Muscle layer of colon (tissue), 2 donors: ENCODE measurements around the gene SMTN.
A peak's percentile ranks its signal among the peaks of the same experiment; 100 is the strongest.
"Not testable (repeated sequence)": the region's sequence is repeated elsewhere in the genome, so short reads cannot be mapped to it uniquely, and the experiment has no call there.

Source experiments
- H3K27ac ChIP-seq: one replicate; pipeline ENCODE4 v1.7.0; 2013; ENCODE audit warnings: low read depth, mild to moderate bottlenecking, low read length, moderate library complexity
- H3K27me3 ChIP-seq, 2 donors: one replicate each; pipeline ENCODE4 v1.7.0; 2013; ENCODE audit warnings: low read length in 2 of 2, mild to moderate bottlenecking in 2 of 2; ENCODE audit not compliant: insufficient read depth in 2 of 2, control insufficient read depth in 1 of 2
- H3K36me3 ChIP-seq: one replicate; pipeline ENCODE4 v1.7.0; 2013; ENCODE audit warnings: mild to moderate bottlenecking, low read length; ENCODE audit not compliant: insufficient read depth
- H3K4me1 ChIP-seq: one replicate; pipeline ENCODE4 v1.7.0; 2013; ENCODE audit warnings: mild to moderate bottlenecking, low read length; ENCODE audit not compliant: insufficient read depth
- H3K4me3 ChIP-seq, 2 donors: one replicate each; pipeline ENCODE4 v1.7.0; 2013; ENCODE audit warnings: low read length in 2 of 2, low read depth in 1 of 2, mild to moderate bottlenecking in 1 of 2, moderate library complexity in 1 of 2
- H3K9ac ChIP-seq: one replicate; pipeline ENCODE4 v1.7.0; 2013; ENCODE audit warnings: low read length
- H3K9me3 ChIP-seq: one replicate; pipeline ENCODE4 v1.7.0; 2013; ENCODE audit warnings: mild to moderate bottlenecking, low read length
- donor health status: abdominal sarcoma.
- donor health status: Adenocarcinoma of cecum.

The SMTN gene

DNA sequence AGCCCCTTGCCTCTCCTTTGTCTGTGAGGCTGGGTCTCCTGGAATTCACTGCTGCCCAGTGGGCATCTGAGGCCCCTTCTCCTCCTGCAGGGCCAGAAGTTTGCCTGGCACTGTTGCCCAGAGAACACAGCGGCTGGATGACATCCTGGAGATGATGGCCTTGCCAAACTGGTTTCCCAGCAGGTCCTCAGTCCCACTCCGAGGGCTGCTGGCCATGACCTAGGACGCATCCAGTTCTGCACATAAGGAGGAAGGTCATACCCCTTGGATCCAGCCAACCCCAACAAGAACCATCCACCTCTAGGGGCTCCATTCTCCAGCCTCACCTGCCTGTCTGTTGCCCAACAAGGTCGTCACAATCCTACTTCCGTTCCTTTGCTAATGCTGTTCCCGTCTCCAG, 3.4 kb upstream of the SMTN start:
- Histone ChIP-seq H3K4me3 (no peak overlapping the region), H3K9me3 (no peaks in the 10 kb centered on the region), H3K27me3 (no peaks in the 10 kb centered on the region), H3K9ac (no peak overlapping the region), H3K27ac (no peak overlapping the region), H3K36me3 (no peaks in the 10 kb centered on the region), H3K4me1 (peaks cover 13% of the 10 kb centered on the region)

DNA sequence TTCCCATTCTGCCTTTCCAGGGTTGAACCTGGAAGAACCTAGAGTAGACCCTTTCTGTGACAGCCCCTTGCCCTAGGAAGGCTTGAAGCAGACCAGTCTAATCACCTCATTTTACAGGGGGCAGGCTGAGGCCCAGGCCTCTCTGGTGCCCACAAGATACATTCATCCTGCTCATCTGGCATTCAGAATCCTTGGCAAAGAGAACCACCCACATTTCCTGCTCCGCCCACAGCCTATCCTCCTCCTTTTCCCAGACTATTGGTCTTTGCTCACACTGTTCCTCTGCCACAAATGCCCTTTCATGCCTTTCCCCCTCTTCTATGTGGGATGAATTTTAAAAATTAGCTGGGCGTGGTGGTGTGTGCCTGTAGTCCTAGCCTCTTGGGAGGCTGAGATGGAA, 2.7 kb upstream of the SMTN start:
- peaks cover 20% of the 10 kb centered on the region for H3K4me1 ChIP-seq
- not testable (repeated sequence) for H3K4me3 ChIP-seq, H3K9ac ChIP-seq, H3K27ac ChIP-seq, H3K9me3 ChIP-seq, H3K36me3 ChIP-seq, H3K27me3 ChIP-seq

DNA sequence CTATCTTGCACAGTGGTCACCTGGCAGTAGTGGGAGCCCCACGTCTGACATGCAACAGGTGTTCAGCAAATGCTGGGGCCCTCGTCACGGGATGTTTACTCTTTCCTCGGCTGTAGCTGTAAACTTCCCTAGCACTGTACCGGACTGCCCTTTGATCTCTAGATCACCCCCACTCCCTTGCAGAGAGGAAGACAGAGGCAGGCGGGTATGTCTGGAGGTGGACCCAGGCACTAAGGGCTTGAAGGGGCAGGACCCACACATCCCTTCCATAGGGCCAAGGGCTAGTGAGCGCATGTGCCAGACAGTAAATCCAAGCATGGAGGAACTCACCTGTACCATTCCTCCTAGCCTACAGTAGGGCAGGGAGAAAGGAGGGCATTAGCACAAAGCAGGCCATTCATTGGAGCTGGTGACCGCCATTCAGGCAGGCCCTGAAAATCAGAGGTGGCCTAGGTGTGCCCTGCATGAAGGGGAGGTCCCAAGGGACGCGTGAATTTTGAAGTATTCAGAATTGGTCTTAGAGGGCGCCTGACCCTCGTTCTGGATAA, 1.9 kb upstream of the SMTN start:
- Histone ChIP-seq H3K27ac (no peak overlapping the region), H3K9ac (no peak overlapping the region), H3K36me3 (peaks cover 7% of the 10 kb centered on the region)

DNA sequence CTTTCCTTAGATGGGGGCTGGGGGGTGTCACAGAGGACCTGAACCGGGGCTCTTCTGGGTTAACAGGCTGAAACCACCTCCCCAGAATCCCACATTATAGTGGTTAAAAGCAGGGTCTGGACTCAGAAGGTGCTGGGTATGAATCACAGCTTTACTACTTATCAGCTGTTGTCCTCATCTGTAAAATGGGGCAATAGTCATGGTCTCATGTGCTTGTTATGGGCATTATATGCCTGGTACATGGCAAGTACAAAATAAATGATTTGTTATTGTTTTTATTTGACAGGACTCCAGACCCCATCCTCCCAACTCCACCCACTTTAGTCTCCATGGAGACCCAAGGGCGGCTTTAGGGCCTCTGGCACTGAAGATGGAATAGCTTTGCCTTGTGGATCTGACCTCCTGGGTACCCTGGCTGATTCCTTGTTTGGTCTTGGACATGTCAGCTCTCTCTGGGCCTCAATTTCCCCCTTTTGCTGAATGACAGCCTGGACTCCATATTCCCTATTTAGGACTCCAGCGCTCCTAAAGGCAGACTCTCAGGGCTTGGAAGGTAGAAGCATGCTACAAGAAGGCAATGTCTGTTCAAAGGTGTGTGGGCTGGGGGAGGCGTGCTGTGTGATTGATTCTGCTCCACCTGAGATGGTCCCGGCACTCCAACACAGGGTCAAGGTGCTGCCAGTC, 812 bp upstream of the SMTN start:
- H3K36me3 ChIP-seq: peaks cover 8% of the 10 kb centered on the region
- H3K9ac ChIP-seq: peak overlapping the region; percentile 30
- H3K4me3 ChIP-seq: peak overlapping the region; percentile 80 to 92
- H3K9me3 ChIP-seq: no peaks in the 10 kb centered on the region
- H3K27ac ChIP-seq: peak overlapping the region; percentile 97
- H3K27me3 ChIP-seq: no peaks in the 10 kb centered on the region
- peaks cover 33% of the 10 kb centered on the region for H3K4me1 ChIP-seq

More for the DNA sequence above, 1.9 kb upstream of the SMTN start:
- H3K4me3 ChIP-seq: no peak overlapping the region
- peaks cover 27% of the 10 kb centered on the region for H3K4me1 ChIP-seq
- no peaks in the 10 kb centered on the region for H3K27me3 ChIP-seq
- no peaks in the 10 kb centered on the region for H3K9me3 ChIP-seq

DNA sequence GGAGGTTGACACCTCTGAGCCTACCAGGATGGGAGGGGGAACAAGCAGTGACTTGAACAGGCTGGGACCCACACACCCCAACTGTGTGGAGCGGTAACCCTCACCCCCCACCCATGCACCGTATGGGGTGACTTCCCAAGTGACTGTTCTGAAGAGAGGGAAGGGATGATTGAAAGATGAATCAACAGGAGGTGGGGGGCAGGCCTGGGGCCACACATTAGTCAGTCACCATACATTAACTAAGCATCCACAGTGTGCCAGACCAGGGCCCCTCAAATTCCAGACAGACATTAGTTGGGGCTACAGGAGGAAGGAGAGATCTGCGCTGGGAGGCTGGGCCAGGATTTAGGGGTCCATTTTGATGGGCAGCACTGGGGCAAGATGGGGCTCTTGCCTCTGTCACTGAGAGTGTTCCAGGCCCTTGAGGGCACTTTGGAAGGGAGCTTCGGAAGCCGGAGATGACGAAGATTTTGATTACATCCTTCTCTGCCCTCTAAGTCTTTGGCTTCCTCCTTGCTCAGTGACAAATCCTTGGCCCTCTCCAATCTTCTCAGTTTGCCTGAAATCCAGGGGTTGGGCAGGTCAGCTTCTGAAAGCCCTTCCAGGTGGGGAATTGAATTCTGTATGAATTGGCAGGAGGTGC, 966 bp downstream of the SMTN start:
- no peaks in the 10 kb centered on the region for H3K27me3 ChIP-seq
- H3K9ac ChIP-seq: peak overlapping the region; percentile 98
- H3K4me3 ChIP-seq: peak overlapping the region; percentile 80 to 92
- no peaks in the 10 kb centered on the region for H3K9me3 ChIP-seq
- H3K4me1 ChIP-seq: peaks cover 50% of the 10 kb centered on the region
- peaks cover 13% of the 10 kb centered on the region for H3K36me3 ChIP-seq
- peak overlapping the region; percentile 97 for H3K27ac ChIP-seq

DNA sequence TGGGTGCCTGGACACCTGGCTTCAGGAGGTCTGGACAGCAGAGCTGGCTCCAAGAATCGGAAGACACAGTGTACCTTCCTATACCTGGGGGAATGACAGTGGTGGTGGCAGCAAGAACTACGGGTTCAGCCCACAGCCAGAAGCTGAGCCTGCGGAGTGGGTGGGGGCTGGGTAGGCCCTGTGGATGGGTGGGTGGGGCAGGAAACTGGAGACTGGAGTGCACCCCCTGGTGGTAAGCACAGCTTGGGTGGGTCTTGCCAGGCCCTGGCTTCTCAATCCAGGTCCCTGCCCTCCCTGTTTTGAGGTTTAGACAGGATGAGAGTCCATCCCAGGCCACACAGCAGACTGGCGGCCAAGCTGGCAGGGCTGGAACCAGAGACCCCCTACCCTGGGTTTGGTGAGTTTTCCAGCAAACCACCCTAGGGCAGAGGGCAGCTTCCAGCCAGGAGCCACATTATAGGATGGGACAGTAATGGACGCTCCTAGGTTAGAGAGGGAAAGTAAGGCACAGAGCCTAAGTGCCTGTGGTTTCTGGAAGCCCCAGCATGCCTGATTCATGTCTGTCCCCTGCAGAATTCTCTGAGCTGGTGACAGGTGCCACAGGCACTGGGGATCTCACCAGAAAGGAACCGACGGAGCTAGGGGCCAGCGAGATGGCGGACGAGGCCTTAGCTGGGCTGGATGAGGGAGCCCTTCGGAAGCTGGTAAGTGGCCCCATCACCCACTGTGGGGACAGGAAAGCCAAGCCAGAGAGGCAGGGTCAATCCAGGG, 1.7 kb downstream of the SMTN start:
- no peaks in the 10 kb centered on the region for H3K9me3 ChIP-seq
- peak overlapping the region; percentile 80 to 92 for H3K4me3 ChIP-seq
- no peaks in the 10 kb centered on the region for H3K27me3 ChIP-seq
- peaks cover 57% of the 10 kb centered on the region for H3K4me1 ChIP-seq
- H3K36me3 ChIP-seq: peaks cover 17% of the 10 kb centered on the region
- H3K27ac ChIP-seq: peak overlapping the region; percentile 97
- H3K9ac ChIP-seq: peak overlapping the region; percentile 98

DNA sequence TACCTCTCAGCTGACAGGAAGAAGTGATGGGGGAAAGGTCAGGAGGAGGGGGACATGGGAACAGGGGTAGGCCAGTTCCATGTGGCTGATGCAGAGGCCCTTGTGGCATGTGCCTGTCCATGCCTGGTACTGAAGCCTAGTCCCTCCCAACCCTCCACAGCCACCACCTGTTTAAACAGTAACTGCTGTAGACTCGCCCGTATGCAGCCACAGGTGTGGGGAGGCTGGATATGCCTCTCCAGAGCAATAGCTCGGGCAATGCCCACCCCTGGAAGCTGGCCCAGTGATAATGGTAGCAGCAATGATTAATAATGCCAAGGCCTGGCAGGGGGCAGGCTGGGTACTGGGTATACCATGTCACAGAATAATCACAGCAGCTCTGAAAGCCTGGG, 2.3 kb downstream of the SMTN start:
- peak overlapping the region; percentile 25 for H3K9ac ChIP-seq
- H3K27ac ChIP-seq: peak overlapping the region; percentile 97
- H3K36me3 ChIP-seq: peaks cover 23% of the 10 kb centered on the region
- no peaks in the 10 kb centered on the region for H3K27me3 ChIP-seq
- no peaks in the 10 kb centered on the region for H3K9me3 ChIP-seq
- H3K4me3 ChIP-seq: peak overlapping the region in 1 of 2 donors; percentile 92
- peaks cover 63% of the 10 kb centered on the region for H3K4me1 ChIP-seq

DNA sequence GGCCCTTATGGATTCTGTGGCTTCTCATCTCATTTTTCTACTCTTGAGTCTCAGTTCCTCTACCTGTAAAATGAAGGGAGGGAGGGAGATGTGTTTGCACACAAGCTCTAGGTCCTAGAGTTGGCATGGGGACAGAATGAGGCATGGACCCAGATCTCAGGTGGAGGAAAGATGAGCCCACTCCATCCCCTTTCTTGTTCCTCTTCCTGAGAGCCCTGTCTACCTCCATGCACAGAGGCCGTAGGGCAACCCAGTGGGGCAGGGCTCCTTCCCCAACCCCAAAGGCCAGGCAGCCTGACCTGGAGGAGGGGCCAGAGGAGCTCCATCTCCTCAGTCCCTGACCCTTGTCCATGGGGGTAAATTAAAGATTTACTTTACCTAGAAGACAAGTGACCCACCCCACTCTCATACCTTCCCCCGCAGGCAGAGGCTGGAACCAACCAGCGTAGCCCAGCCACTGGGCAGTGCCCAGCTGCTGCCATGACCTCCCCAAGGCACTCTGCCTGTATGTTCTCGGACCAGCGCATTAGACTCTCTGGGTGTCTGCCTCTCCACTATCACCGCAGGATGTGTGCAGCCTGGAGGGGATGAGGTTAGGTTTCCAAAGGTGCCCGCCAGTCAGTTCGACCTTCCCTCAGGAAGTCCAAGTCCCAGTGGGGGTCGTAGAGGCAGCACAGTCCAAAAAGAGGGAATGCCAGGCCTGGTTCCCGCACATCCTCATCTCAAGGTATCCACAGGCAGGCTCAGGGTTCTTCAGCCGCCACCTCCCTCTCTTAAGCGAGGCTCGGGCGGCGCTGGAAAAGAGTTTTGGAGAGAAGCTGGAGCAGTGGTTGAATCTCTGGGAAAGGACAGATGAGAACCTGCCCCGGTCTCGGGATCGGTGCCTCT, 3.0 kb downstream of the SMTN start:
- Histone ChIP-seq H3K27me3 (no peaks in the 10 kb centered on the region), H3K9me3 (no peaks in the 10 kb centered on the region), H3K27ac (peak overlapping the region; percentile 97), H3K4me3 (peak overlapping the region; percentile 40 to 92), H3K9ac (peak overlapping the region; percentile 25), H3K4me1 (peaks cover 71% of the 10 kb centered on the region), H3K36me3 (peaks cover 31% of the 10 kb centered on the region)

DNA sequence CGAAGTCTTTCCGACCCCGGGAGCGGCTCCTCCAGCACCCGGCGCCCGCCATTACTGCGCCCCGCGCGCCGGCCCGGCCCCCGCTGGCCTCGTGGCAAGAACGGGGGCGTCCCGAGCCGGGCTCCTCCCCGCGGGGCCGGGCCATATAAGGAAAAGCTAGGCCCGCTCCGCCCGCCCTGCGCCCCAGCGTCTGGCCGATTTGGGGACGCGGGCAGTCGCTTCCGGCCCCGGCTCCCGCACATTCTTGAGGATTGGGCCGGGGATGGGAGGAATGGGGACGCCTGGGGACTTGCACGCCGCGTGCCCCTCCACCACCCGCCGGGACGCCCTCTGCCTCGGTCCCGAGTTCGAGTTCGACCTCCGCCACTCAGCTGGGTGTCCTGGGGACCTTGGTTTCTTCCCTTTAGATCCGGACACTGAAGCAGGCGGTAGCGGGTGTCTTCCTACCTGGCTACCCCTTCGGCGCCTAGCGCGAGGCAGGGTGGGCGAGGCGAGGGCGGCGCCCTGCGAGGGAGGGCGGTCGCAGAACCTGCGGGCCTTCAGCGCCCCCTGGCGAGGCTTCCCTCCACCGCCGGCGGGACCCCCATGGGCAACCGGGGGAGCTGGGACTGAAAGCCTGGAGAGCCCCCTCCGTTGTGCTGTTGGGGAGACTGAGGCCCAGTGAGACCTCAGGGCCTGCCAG, 3.8 kb downstream of the SMTN start:
- H3K4me1 ChIP-seq: peaks cover 78% of the 10 kb centered on the region
- peak overlapping the region; percentile 97 for H3K27ac ChIP-seq
- peak overlapping the region; percentile 58 for H3K9ac ChIP-seq
- H3K27me3 ChIP-seq: no peaks in the 10 kb centered on the region
- peak overlapping the region; percentile 40 to 92 for H3K4me3 ChIP-seq
- peaks cover 39% of the 10 kb centered on the region for H3K36me3 ChIP-seq
- H3K9me3 ChIP-seq: no peaks in the 10 kb centered on the region

DNA sequence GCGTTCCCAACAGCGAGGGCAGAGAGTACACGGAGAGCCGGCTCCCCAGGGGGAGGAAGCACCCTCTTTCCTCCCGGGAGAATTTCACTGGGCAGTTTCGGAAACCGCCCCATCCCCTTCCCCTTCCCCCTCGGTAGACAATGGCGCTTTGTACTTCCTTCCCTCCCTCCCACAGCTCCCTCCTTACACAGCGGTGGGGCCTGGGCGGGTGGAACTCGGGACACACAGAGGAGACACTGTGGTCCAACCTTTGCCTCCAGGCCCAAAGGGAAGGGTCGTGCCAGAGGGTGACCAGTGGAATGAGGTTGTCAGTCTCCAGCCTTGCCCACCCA, 4.3 kb downstream of the SMTN start:
- Histone ChIP-seq H3K27ac (peak overlapping the region; percentile 97), H3K9me3 (no peaks in the 10 kb centered on the region), H3K9ac (peak overlapping the region; percentile 58), H3K36me3 (peaks cover 39% of the 10 kb centered on the region), H3K4me1 (peaks cover 75% of the 10 kb centered on the region), H3K27me3 (no peaks in the 10 kb centered on the region), H3K4me3 (peak overlapping the region; percentile 21 to 75)
